Skeletal muscle tissue (tissue), 4 donors: Measurements from ENCODE around the gene NRG3. TPM values are rescaled to one million over a fixed set of nuclear protein-coding genes. Genes with fewer than 3 reads are reported as not detected.
"Not testable (repeated sequence)": the region's sequence is repeated elsewhere in the genome, so short reads cannot be mapped to it uniquely, and the experiment has no call there.

Experiments used
- H3K27ac ChIP-seq: one replicate; pipeline ENCODE4 v1.7.0; 2013; ENCODE audit warnings: mild to moderate bottlenecking, low read depth, low read length, inconsistent platforms
- H3K27me3 ChIP-seq, 3 donors: one replicate each; pipeline ENCODE4 v1.7.0; 2013; ENCODE audit warnings: low read length in 3 of 3; ENCODE audit not compliant: control insufficient read depth in 3 of 3, insufficient read depth in 3 of 3
- H3K36me3 ChIP-seq, 3 donors: one replicate each; pipeline ENCODE4 v1.7.0; 2013; ENCODE audit warnings: low read length in 3 of 3; ENCODE audit not compliant: control insufficient read depth in 3 of 3, insufficient read depth in 3 of 3
- H3K4me1 ChIP-seq, 3 donors: one replicate each; pipeline ENCODE4 v1.7.0; 2013; ENCODE audit warnings: low read length in 3 of 3, mild to moderate bottlenecking in 3 of 3; ENCODE audit not compliant: control insufficient read depth in 3 of 3, insufficient read depth in 3 of 3
- H3K4me3 ChIP-seq, 3 donors: one replicate each; pipeline ENCODE4 v1.7.0; 2013; ENCODE audit warnings: low read length in 3 of 3
- H3K9ac ChIP-seq, 3 donors: one replicate each; pipeline ENCODE4 v1.7.0; 2013; ENCODE audit warnings: low read length in 3 of 3, mild to moderate bottlenecking in 3 of 3, moderate library complexity in 2 of 3, low read depth in 1 of 3
- H3K9me3 ChIP-seq, 3 donors: one replicate each; pipeline ENCODE4 v1.7.0; 2013; ENCODE audit warnings: low read length in 3 of 3; ENCODE audit not compliant: control insufficient read depth in 3 of 3
- total RNA-seq: library from RNA; depleted of rRNA; stranded (reverse); fragments of >200 nt; gene quantifications from one replicate; pipeline ENCODE4 v1.2.3, GENCODE V29; 2014
- donor health status: Osteomylitis.

Gene NRG3
- total RNA-seq, 1 donor from 2014 or later: not detected

GRCh38 chr10:82674036-82674435 lies 799.0 kb downstream of the NRG3 start:
- H3K9me3 ChIP-seq: peaks cover 0 to 2% (median 0%) of the 10 kb centered on the region in 3 donors
- no peak overlapping the region for H3K9ac ChIP-seq
- H3K36me3 ChIP-seq: no peaks in the 10 kb centered on the region
- H3K4me3 ChIP-seq: no peak overlapping the region
- H3K4me1 ChIP-seq: no peaks in the 10 kb centered on the region
- H3K27ac ChIP-seq: no peak overlapping the region
- H3K27me3 ChIP-seq: no peaks in the 10 kb centered on the region

GRCh38 chr10:82677932-82678331 lies 802.9 kb downstream of the NRG3 start:
- H3K36me3 ChIP-seq, H3K4me3 ChIP-seq, H3K4me1 ChIP-seq, H3K9ac ChIP-seq, H3K27ac ChIP-seq, H3K9me3 ChIP-seq, H3K27me3 ChIP-seq: not testable (repeated sequence)

- H3K4me3 ChIP-seq, H3K27me3 ChIP-seq, H3K36me3 ChIP-seq, H3K9me3 ChIP-seq, H3K4me1 ChIP-seq, H3K9ac ChIP-seq, H3K27ac ChIP-seq: not testable (repeated sequence)
These were observed 803.5 kb downstream of the NRG3 start for GRCh38 chr10:82678451-82678850.

- no peak overlapping the region for H3K9ac ChIP-seq
- no peaks in the 10 kb centered on the region for H3K36me3 ChIP-seq
- H3K4me3 ChIP-seq: no peak overlapping the region
- H3K27me3 ChIP-seq: no peaks in the 10 kb centered on the region
- H3K9me3 ChIP-seq: no peaks in the 10 kb centered on the region
- no peak overlapping the region for H3K27ac ChIP-seq
- H3K4me1 ChIP-seq: no peaks in the 10 kb centered on the region
These were observed 805.6 kb downstream of the NRG3 start for GRCh38 chr10:82680608-82681007.

GRCh38 chr10:82683945-82684344 lies 809.0 kb downstream of the NRG3 start:
- Histone ChIP-seq H3K9ac (no peak overlapping the region), H3K4me1 (no peaks in the 10 kb centered on the region), H3K9me3 (no peaks in the 10 kb centered on the region), H3K4me3 (no peak overlapping the region), H3K27ac (no peak overlapping the region), H3K27me3 (no peaks in the 10 kb centered on the region), H3K36me3 (no peaks in the 10 kb centered on the region)

GRCh38 chr10:82685087-82685486 lies 810.1 kb downstream of the NRG3 start:
- Histone ChIP-seq H3K9me3 (no peaks in the 10 kb centered on the region), H3K27me3 (no peaks in the 10 kb centered on the region), H3K27ac (no peak overlapping the region), H3K4me3 (no peak overlapping the region), H3K4me1 (no peaks in the 10 kb centered on the region), H3K36me3 (no peaks in the 10 kb centered on the region), H3K9ac (no peak overlapping the region)

- Histone ChIP-seq H3K4me3 (no peak overlapping the region), H3K36me3 (no peaks in the 10 kb centered on the region), H3K9me3 (peaks cover 0 to 2% (median 0%) of the 10 kb centered on the region in 3 donors)
These were observed 816.2 kb downstream of the NRG3 start for GRCh38 chr10:82691211-82691610.

GRCh38 chr10:82692458-82692857 lies 817.5 kb downstream of the NRG3 start:
- no peaks in the 10 kb centered on the region for H3K27me3 ChIP-seq
- no peak overlapping the region for H3K9ac ChIP-seq
- no peak overlapping the region for H3K27ac ChIP-seq
- H3K36me3 ChIP-seq: no peaks in the 10 kb centered on the region
- H3K4me3 ChIP-seq: no peak overlapping the region
- H3K9me3 ChIP-seq: peaks cover 0 to 2% (median 0%) of the 10 kb centered on the region in 3 donors
- no peaks in the 10 kb centered on the region for H3K4me1 ChIP-seq

More at GRCh38 chr10:82691211-82691610, 816.2 kb downstream of the NRG3 start:
- Histone ChIP-seq H3K27me3 (no peaks in the 10 kb centered on the region), H3K9ac (no peak overlapping the region), H3K4me1 (no peaks in the 10 kb centered on the region), H3K27ac (no peak overlapping the region)

- Histone ChIP-seq H3K36me3 (no peaks in the 10 kb centered on the region), H3K4me3 (no peak overlapping the region), H3K9ac (no peak overlapping the region), H3K4me1 (no peaks in the 10 kb centered on the region), H3K27ac (no peak overlapping the region), H3K27me3 (no peaks in the 10 kb centered on the region), H3K9me3 (no peaks in the 10 kb centered on the region)
These were observed 846.8 kb downstream of the NRG3 start for GRCh38 chr10:82721831-82722230.

- H3K27me3 ChIP-seq: no peaks in the 10 kb centered on the region
- H3K9ac ChIP-seq: no peak overlapping the region
- no peaks in the 10 kb centered on the region for H3K4me1 ChIP-seq
- H3K36me3 ChIP-seq: no peaks in the 10 kb centered on the region
- H3K27ac ChIP-seq: no peak overlapping the region
- no peaks in the 10 kb centered on the region for H3K9me3 ChIP-seq
- H3K4me3 ChIP-seq: no peak overlapping the region
These were observed 847.3 kb downstream of the NRG3 start for GRCh38 chr10:82722273-82722672.

GRCh38 chr10:82736305-82736704 lies 861.3 kb downstream of the NRG3 start:
- H3K9ac ChIP-seq: no peak overlapping the region
- H3K4me3 ChIP-seq: no peak overlapping the region
- no peaks in the 10 kb centered on the region for H3K27me3 ChIP-seq
- no peaks in the 10 kb centered on the region for H3K4me1 ChIP-seq
- no peaks in the 10 kb centered on the region for H3K36me3 ChIP-seq
- no peak overlapping the region for H3K27ac ChIP-seq
- no peaks in the 10 kb centered on the region for H3K9me3 ChIP-seq
